Measurements from ENCODE around the gene TRIM14.

DNA sequence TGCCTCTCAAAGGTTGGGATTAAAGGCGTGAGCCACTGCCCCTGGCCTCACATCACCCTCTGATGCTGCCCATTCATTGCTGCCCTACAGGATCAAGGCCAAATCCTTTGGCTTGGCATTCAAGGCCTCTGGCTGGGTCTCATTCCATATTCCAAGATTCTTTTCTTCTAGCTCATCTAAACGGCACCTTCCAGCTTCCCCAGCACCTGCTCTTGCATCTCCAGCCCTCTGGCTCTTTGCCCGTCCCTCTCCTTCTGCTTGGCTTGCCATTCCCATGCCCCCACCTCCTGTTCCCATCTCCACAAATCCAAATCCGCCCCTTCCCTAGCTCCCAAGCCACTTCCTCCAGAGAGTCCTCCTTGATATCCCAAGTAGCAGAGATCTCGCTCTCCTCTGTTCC lies 40.3 kb upstream of the TRIM14 start:
- TF ChIP-seq IRF2 (CRISPR knock-in tag; IDR thresholded peaks at IDR 0.05; ENCODE audit: borderline replicate concordance, low read depth) = no peak
- no peak for TF ChIP-seq CTCF (IDR thresholded peaks at IDR 0.05)

All from WTC11 (cell line).